Esophagus squamous epithelium (tissue), 4 donors: ENCODE results near the gene NFS1.
A peak's percentile ranks its signal among the peaks of the same experiment; 100 is the strongest.

ENCODE experiments used
- POLR2A ChIP-seq, 4 donors: fragments of 450-650 bp; IDR thresholded peaks; one replicate each; pipeline ENCODE4 v1.6.1; 2017; ENCODE audit warnings: antibody characterized with exemption in 4 of 4, mild to moderate bottlenecking in 4 of 4, moderate library complexity in 3 of 4
- TF ChIP-seq, protein P1 (sequence below), 6 experiments: fragments of 450-650 bp in 4 of 6; fragments of 200-600 bp in 2 of 6; sonication (generic) in 2 of 6; IDR thresholded peaks; one replicate each; pipeline ENCODE4 v1.5.1; 2016 to 2019; ENCODE audit warnings: antibody characterized with exemption in 6 of 6, mild to moderate bottlenecking in 4 of 6, moderate library complexity in 4 of 6

GRCh38 chr20:35739294-35740163, 40.4 kb upstream of the NFS1 start:
- TF ChIP-seq, protein P1, sequence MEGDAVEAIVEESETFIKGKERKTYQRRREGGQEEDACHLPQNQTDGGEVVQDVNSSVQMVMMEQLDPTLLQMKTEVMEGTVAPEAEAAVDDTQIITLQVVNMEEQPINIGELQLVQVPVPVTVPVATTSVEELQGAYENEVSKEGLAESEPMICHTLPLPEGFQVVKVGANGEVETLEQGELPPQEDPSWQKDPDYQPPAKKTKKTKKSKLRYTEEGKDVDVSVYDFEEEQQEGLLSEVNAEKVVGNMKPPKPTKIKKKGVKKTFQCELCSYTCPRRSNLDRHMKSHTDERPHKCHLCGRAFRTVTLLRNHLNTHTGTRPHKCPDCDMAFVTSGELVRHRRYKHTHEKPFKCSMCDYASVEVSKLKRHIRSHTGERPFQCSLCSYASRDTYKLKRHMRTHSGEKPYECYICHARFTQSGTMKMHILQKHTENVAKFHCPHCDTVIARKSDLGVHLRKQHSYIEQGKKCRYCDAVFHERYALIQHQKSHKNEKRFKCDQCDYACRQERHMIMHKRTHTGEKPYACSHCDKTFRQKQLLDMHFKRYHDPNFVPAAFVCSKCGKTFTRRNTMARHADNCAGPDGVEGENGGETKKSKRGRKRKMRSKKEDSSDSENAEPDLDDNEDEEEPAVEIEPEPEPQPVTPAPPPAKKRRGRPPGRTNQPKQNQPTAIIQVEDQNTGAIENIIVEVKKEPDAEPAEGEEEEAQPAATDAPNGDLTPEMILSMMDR (IDR thresholded peaks at IDR 0.05): peak in 3 of 6 experiments; percentile 17 to 47 (median 23)
- no peak for TF ChIP-seq POLR2A (IDR thresholded peaks at IDR 0.05)
